Subcutaneous abdominal adipose tissue (tissue), 5 donors: ENCODE measurements around the gene GSG1.

Experiments
- H3K27ac ChIP-seq: one replicate; pipeline ENCODE4 v1.7.0; 2013; ENCODE audit warnings: low read depth, mild to moderate bottlenecking, inconsistent platforms, low read length, moderate library complexity
- H3K27me3 ChIP-seq, 5 donors: one replicate each; pipeline ENCODE4 v1.7.0; 2013; ENCODE audit warnings: low read length in 5 of 5, inconsistent platforms in 1 of 5; ENCODE audit not compliant: control insufficient read depth in 5 of 5, insufficient read depth in 4 of 5
- H3K36me3 ChIP-seq, 5 donors: one replicate each; pipeline ENCODE4 v1.7.0; 2013; ENCODE audit warnings: low read length in 5 of 5; ENCODE audit not compliant: control insufficient read depth in 5 of 5, insufficient read depth in 5 of 5
- H3K4me1 ChIP-seq, 5 donors: one replicate each; pipeline ENCODE4 v1.7.0; 2013; ENCODE audit warnings: low read length in 5 of 5, mild to moderate bottlenecking in 3 of 5, moderate library complexity in 1 of 5; ENCODE audit not compliant: control insufficient read depth in 5 of 5, insufficient read depth in 5 of 5
- H3K4me3 ChIP-seq, 5 donors: one replicate each; pipeline ENCODE4 v1.7.0; 2013; ENCODE audit warnings: low read length in 5 of 5, low read depth in 1 of 5
- H3K9ac ChIP-seq, 5 donors: one replicate each; pipeline ENCODE4 v1.7.0; 2013; ENCODE audit warnings: low read length in 5 of 5, mild to moderate bottlenecking in 4 of 5, moderate library complexity in 3 of 5
- H3K9me3 ChIP-seq, 5 donors: one replicate each; pipeline ENCODE4 v1.7.0; 2013; ENCODE audit warnings: low read length in 5 of 5; ENCODE audit not compliant: control insufficient read depth in 5 of 5
- donor health status: healthy.
- donor health status: healthy.
- donor health status: healthy.
- donor health status: healthy.
- donor health status: healthy.

Gene GSG1

DNA sequence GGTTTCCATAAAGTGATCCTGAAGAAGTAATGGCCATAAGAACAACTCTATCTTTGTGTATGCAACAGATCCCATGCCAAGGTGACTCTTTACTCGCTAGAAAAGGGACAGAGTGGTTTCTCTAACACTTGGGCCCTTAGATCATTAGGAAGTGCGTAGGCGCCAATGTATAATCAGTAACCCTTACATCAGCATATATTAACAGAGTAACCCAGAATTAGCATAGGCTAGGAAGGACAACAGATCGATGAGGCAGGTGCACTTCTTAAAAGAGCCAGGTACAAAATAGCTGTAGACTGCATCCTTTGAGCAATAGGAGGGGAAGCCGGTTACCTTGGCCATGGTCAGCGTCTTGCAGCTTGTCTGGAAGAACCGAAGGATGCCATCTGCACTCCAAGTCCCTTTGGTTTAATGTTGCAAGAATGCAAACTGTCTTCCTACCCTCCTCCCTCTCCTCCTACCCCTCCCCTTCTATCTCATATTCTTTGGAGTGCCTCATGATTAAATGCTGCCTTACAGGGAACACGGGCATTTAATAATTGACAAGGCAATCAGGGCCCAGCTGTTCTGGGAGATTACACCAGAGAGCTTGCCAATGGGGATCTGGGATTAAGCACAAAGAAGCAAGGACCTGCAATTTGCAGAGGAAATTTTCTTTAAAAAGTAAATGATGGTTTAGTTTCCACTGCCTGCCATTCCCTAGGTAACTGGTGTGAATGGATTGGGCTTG, 8.0 kb downstream of the GSG1 start:
- Histone ChIP-seq H3K36me3 (no peaks in the 10 kb centered on the region), H3K9me3 (no peaks in the 10 kb centered on the region), H3K4me1 (peaks cover 20 to 67% (median 51%) of the 10 kb centered on the region in 5 donors), H3K4me3 (no peak overlapping the region), H3K27ac (no peak overlapping the region), H3K9ac (no peak overlapping the region), H3K27me3 (no peaks in the 10 kb centered on the region)

DNA sequence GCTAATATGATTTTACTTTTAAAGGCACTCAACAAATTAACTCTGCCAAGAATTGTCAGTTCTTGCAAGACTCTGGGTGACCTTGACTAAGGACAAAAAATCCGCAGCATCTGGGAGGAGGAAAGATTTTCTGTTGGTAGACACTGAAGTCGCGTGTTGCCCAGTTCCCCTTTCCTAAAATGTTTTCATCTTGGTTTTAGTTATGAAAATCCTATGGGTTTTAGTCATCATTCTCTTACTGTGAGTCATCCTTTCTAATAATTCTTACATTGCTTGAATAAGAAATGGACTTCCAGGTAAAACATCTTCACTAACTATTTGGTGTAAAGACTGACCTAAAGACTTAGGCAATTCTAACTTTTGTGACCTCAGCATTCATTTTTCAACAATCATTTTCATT, 9.1 kb downstream of the GSG1 start:
- Histone ChIP-seq H3K9me3 (no peaks in the 10 kb centered on the region), H3K36me3 (no peaks in the 10 kb centered on the region), H3K4me3 (no peak overlapping the region), H3K4me1 (peaks cover 12 to 57% (median 41%) of the 10 kb centered on the region in 5 donors), H3K9ac (no peak overlapping the region), H3K27me3 (no peaks in the 10 kb centered on the region), H3K27ac (no peak overlapping the region)

DNA sequence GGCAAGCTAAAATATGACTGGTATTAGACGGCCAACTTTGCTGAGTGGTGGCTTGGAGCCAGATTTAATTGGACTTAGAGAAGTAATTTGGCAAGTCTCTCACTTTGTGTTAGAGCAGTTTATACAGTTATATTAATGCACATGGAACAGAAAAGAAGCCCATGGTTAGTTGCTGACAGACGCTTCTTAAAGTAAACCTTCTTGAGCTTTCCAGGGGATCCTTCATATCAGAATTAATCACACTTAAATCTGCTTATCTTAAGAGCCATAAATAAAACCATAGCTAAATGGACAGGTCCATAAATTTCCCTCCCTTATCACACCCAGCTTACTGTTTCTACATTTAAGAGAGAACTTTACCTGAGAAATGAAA, 9.6 kb downstream of the GSG1 start:
- H3K27me3 ChIP-seq = no peaks in the 10 kb centered on the region
- peaks cover 11 to 51% (median 35%) of the 10 kb centered on the region in 5 donors for H3K4me1 ChIP-seq
- peak overlapping the region in 1 of 5 donors; percentile 35 for H3K9ac ChIP-seq
- no peaks in the 10 kb centered on the region for H3K36me3 ChIP-seq
- no peaks in the 10 kb centered on the region for H3K9me3 ChIP-seq
- H3K4me3 ChIP-seq = no peak overlapping the region
- no peak overlapping the region for H3K27ac ChIP-seq

DNA sequence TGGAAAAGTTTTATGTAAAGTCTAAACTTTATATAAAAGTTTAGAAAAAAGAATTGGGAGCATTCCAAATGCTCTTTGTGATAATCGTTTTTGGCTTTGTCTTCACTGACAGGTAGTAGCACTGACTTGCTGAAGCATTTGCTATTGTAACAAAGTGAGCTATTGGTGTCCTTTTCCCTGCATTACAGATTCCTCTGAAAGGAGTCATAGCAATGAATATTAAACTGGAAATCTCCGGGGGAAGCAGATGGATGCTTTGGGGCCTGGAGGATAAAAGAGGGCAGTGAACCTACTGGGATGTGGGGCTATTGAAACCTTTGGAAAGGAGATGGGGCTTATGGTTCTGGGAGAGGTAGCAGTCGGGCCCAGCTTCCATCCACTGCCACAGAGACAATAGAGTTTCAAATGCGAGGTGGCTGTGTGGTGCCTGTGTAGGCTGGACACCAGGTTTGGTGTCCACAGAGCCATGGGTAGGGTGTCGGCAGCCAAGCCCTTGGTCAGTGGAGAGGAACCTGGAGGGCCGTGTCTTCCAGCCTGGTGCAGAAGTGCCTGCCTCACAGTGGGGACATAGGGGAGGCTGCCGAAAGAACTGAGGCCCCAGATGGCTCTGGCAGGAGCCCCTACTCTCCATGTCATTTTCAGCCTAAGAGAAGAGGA, 10.1 kb downstream of the GSG1 start:
- H3K36me3 ChIP-seq = no peaks in the 10 kb centered on the region

DNA sequence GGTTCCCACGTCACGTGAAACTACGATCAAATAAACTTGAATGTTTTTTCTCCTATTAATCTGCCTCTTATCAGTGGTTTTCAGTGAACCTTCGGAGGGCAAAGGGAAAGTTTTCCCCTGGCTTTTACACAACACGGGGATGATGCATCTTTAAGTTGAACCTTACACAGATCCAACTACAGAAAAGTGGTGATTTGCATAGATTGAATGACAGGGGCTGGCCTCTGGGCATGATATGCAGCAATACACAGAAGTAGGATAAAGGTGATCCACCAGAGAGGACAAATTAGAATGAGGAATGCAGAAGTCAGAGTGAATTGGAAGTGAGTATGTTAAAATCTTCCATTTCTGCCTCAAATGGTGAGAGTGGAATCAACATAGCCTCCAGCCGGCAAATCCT, 11.6 kb downstream of the GSG1 start:
- peaks cover 5 to 33% (median 23%) of the 10 kb centered on the region in 5 donors for H3K4me1 ChIP-seq
- no peaks in the 10 kb centered on the region for H3K36me3 ChIP-seq
- no peak overlapping the region for H3K9ac ChIP-seq
- no peak overlapping the region for H3K4me3 ChIP-seq
- no peaks in the 10 kb centered on the region for H3K27me3 ChIP-seq
- H3K27ac ChIP-seq = no peak overlapping the region
- no peaks in the 10 kb centered on the region for H3K9me3 ChIP-seq

More for the DNA sequence above, 10.1 kb downstream of the GSG1 start:
- no peak overlapping the region for H3K4me3 ChIP-seq
- peak overlapping the region in 1 of 5 donors; percentile 35 for H3K9ac ChIP-seq
- H3K27ac ChIP-seq = no peak overlapping the region
- peaks cover 7 to 46% (median 33%) of the 10 kb centered on the region in 5 donors for H3K4me1 ChIP-seq
- H3K27me3 ChIP-seq = no peaks in the 10 kb centered on the region
- H3K9me3 ChIP-seq = no peaks in the 10 kb centered on the region

DNA sequence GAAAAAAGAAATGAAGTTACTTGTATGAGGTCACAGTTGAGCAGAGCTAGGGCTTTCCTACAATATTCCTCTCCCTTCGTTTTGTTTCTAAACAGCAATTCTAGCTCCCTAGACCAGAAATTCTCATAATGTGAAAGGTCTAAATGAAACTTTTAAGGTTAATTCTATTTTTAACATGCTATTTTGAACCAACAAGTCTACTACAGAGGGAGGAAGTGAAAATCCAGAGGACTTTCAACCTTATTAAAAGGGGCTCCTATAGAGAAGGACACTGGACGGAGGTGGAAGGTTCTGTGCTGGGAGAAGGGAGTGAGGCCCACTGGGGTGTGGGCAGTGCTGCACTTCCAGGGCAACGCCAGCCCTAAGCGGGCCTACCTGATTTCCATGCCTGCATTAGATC, 13.4 kb downstream of the GSG1 start:
- Histone ChIP-seq H3K27me3 (no peaks in the 10 kb centered on the region), H3K4me1 (peaks cover 5 to 28% (median 20%) of the 10 kb centered on the region in 5 donors), H3K36me3 (peaks cover 0 to 3% (median 0%) of the 10 kb centered on the region in 5 donors), H3K4me3 (no peak overlapping the region), H3K27ac (no peak overlapping the region), H3K9me3 (no peaks in the 10 kb centered on the region), H3K9ac (no peak overlapping the region)

DNA sequence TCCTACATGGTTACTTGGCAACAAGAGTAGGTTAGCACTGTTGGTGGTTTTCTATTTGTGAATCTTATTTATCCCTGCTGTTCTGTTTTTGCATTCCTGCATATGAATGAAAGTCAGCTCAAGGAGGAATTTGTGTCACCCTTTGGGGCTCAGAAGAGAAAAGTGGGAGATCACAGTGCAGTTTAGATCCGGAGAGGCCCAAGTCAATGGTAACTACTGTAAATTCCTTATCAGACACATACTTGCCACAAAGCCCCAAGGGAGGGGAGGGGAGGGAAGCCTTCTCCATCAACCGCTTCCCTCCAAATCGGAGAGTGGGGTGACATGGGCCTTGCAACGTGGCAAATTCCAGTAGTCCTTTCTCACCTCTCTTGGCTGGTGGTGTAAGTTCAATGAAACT, 15.0 kb downstream of the GSG1 start:
- H3K9ac ChIP-seq = no peak overlapping the region
- H3K4me1 ChIP-seq = peaks cover 2 to 18% (median 13%) of the 10 kb centered on the region in 5 donors
- no peaks in the 10 kb centered on the region for H3K9me3 ChIP-seq
- no peaks in the 10 kb centered on the region for H3K27me3 ChIP-seq
- peaks cover 0 to 14% (median 0%) of the 10 kb centered on the region in 5 donors for H3K36me3 ChIP-seq
- H3K4me3 ChIP-seq = no peak overlapping the region
- H3K27ac ChIP-seq = no peak overlapping the region

DNA sequence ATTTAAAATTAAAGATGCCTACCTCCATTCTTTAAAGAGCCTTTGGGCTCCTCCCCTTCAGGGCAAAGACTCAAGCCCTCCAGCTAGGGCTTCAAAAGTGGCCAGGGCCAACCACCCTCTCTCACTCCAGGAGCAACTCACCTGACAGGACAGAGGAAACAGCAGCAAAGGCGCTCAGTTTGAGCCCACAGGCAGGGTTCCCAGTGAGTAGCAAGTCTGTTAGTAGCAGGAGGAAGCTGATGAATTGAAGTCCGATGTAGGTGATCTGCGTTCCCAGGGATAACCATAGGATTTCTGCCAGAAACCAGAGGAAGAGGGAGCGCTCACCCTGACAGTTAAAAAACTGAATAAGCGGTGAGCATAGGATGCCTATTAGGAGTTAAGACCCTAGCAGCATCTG, 15.7 kb downstream of the GSG1 start:
- no peaks in the 10 kb centered on the region for H3K27me3 ChIP-seq
- no peaks in the 10 kb centered on the region for H3K9me3 ChIP-seq
- H3K4me3 ChIP-seq = no peak overlapping the region
- peaks cover 0 to 14% (median 8%) of the 10 kb centered on the region in 5 donors for H3K4me1 ChIP-seq
- H3K36me3 ChIP-seq = peaks cover 0 to 14% (median 2%) of the 10 kb centered on the region in 5 donors
- H3K27ac ChIP-seq = no peak overlapping the region
- H3K9ac ChIP-seq = no peak overlapping the region

DNA sequence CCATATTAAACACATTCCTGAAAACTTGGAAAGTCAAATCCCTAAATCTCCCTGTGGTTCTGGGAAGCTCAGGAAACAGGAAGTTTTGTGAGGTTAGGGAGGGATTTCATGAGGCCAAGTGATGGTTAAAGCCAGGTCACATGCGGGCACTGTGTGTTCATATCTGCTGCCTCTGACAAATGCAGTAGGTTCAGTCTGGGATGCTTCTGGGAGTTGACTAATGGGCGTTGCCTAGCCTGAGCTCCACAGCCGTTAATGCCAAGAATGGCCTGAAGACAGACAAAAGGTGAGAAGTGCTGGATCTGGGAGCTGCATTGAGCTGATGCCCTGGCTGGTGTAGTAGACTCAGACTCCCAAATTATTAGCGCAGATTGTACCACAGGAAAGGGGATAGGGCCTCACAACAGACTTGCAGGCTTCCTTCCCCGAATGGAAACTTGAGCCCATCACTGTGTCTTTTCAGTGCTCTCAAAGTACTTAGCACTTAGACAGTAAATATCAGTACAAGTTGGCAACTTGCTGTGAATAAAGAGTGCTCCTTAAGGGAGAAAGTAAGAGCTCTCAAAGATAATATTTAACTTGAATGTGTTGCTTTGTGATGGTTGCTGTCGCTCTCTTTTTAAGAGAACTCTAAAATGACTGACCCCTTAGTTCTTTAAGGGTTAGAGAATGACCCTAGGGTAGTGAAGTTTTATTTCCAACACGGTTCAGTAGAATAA, 17.3 kb downstream of the GSG1 start:
- no peaks in the 10 kb centered on the region for H3K9me3 ChIP-seq
- peaks cover 0 to 14% (median 5%) of the 10 kb centered on the region in 5 donors for H3K36me3 ChIP-seq
- no peak overlapping the region for H3K4me3 ChIP-seq
- H3K4me1 ChIP-seq = no peaks in the 10 kb centered on the region
- no peak overlapping the region for H3K9ac ChIP-seq
- no peaks in the 10 kb centered on the region for H3K27me3 ChIP-seq
- H3K27ac ChIP-seq = no peak overlapping the region
